K562 (cell line): ENCODE data around the gene RASEF. TPM values are rescaled to one million over a fixed set of nuclear protein-coding genes. Genes with fewer than 3 reads are reported as not detected.

Source experiments
- ATAC-seq: fragments of 200-7000 bp; cut with Tn5 transposase; 3 replicates; pipeline ENCODE4 v1.9.1; 2020; ENCODE audit warnings: moderate library complexity
- BruUV-seq: library from RNA; stranded (reverse); fragments of 400-500 nt; replicated peaks from 2 replicates; lab custom pipeline; 2021; lab: Mats Ljungman, UMichigan
- CTCF ChIA-PET: fragments of 300-600 bp; formaldehyde crosslinking; extraction: SDS; loops from one replicate; lab custom pipeline; 2021; ENCODE audit warnings: low intra/inter-chr PET ratio; lab: Yijun Ruan, JAX
- POLR2A ChIA-PET: fragments of 300-600, 350-650 bp; sonication (Branson Sonifier 250); formaldehyde crosslinking; extraction: SDS; loops from one replicate; lab custom pipeline; 2021; ENCODE audit warnings: antibody characterized with exemption, inconsistent platforms; lab: Yijun Ruan, JAX
- DNase-seq, 4 experiments: peaks; one replicate each; pipeline versions ENCODE4 v3.0.0 to v3.0.0-alpha.2; 2011 to 2018; ENCODE audit warnings: low spot score in 3 of 4, mixed read lengths in 3 of 4; ENCODE audit errors: extremely low read depth in 1 of 4
- FAIRE-seq: peaks from 2 replicates; lab custom pipeline; 2011; peaks lifted over from hg19 to GRCh38; lab: Jason Lieb, UNC
- H2AFZ ChIP-seq: 2 replicates; pipeline ENCODE4 v1.6.0; 2011; ENCODE audit warnings: low read depth, low read length, control low read depth, inconsistent platforms
- H3K27ac ChIP-seq: fragments of 200-600 bp; 3 replicates; pipeline ENCODE4 v1.8.0; 2011; ENCODE audit warnings: low read depth, mild to moderate bottlenecking, control low read depth, inconsistent platforms, low read length, moderate library complexity, mixed read lengths; ENCODE audit errors: extremely low read depth
- H3K27me3 ChIP-seq, 2 experiments: fragments of 300-600 bp in 1 of 2; 2 replicates in 1 of 2; 3 replicates in 1 of 2; pipeline versions ENCODE4 v1.6.0 to v1.8.0; 2011; ENCODE audit warnings: inconsistent platforms in 2 of 2, low read length in 2 of 2, mild to moderate bottlenecking in 1 of 2, mixed read lengths in 1 of 2, moderate library complexity in 1 of 2; ENCODE audit not compliant: control insufficient read depth in 2 of 2, insufficient read depth in 2 of 2
- H3K36me3 ChIP-seq: fragments of 300-600 bp; 3 replicates; pipeline ENCODE4 v1.8.0; 2011; ENCODE audit warnings: mild to moderate bottlenecking, low read length, inconsistent platforms; ENCODE audit not compliant: control insufficient read depth, insufficient read depth
- H3K4me1 ChIP-seq, 2 experiments: fragments of 200-600 bp in 1 of 2; replicated peaks in 1 of 2; 2 replicates in 1 of 2; 3 replicates in 1 of 2; pipeline versions ENCODE4 v1.5.1 to v1.8.0; 2011; ENCODE audit warnings: inconsistent platforms in 2 of 2, low read length in 2 of 2, mild to moderate bottlenecking in 1 of 2, mixed read lengths in 1 of 2, moderate library complexity in 1 of 2; ENCODE audit not compliant: control insufficient read depth in 2 of 2, insufficient read depth in 2 of 2
- H3K4me2 ChIP-seq: 2 replicates; pipeline ENCODE4 v1.6.1; 2011; ENCODE audit warnings: low read length, control low read depth, inconsistent platforms, mixed read lengths; ENCODE audit not compliant: insufficient read depth
- H3K4me3 ChIP-seq: fragments of 200-600 bp; sonication (generic), shearing (Covaris generic); 2 replicates; pipeline ENCODE4 v1.5.1; 2016; ENCODE audit warnings: control low read depth, inconsistent platforms
- H3K79me2 ChIP-seq: fragments of 200-600 bp; 3 replicates; pipeline ENCODE4 v1.8.0; 2011; ENCODE audit warnings: low read length, inconsistent platforms; ENCODE audit not compliant: control insufficient read depth, insufficient read depth
- H3K9ac ChIP-seq, 2 experiments: 2 replicates each; pipeline versions ENCODE4 v1.6.0 to v1.6.1; 2011; ENCODE audit warnings: low read depth in 2 of 2, low read length in 2 of 2, control low read depth in 1 of 2, inconsistent platforms in 1 of 2, mild to moderate bottlenecking in 1 of 2, mixed read lengths in 1 of 2; ENCODE audit not compliant: insufficient read depth in 1 of 2
- H3K9me1 ChIP-seq: one replicate; pipeline ENCODE4 v1.6.0; 2011; ENCODE audit warnings: inconsistent platforms, mild to moderate bottlenecking, low read length, moderate library complexity; ENCODE audit not compliant: control insufficient read depth, insufficient read depth
- H3K9me3 ChIP-seq: replicated peaks from 2 replicates; pipeline ENCODE4 v1.5.1; 2011; ENCODE audit warnings: low read depth, low read length, inconsistent platforms; ENCODE audit not compliant: control insufficient read depth, insufficient read depth
- H4K20me1 ChIP-seq: replicated peaks from 2 replicates; pipeline ENCODE4 v1.6.1; 2011; ENCODE audit warnings: low read length, inconsistent platforms, mixed read lengths; ENCODE audit not compliant: control insufficient read depth, insufficient read depth
- BRD4 ChIP-seq: fragments of 200-600 bp; sonication (generic); IDR thresholded peaks from 2 replicates; pipeline ENCODE4 v1.6.1; 2017; ENCODE audit warnings: inconsistent platforms
- CBX1 ChIP-seq: sonication (generic); IDR thresholded peaks from 2 replicates; pipeline ENCODE4 v1.6.1; 2016; ENCODE audit warnings: antibody characterized with exemption, low read depth, mild to moderate bottlenecking
- EP300 ChIP-seq: IDR thresholded peaks from 2 replicates; pipeline ENCODE4 v1.6.1; 2012; ENCODE audit warnings: low read length, improper control_type of control experiment
- MCM2 ChIP-seq: fragments of 450-650 bp; IDR thresholded peaks from 2 replicates; pipeline ENCODE4 v1.6.1; 2017; ENCODE audit warnings: low read depth, mild to moderate bottlenecking
- NFIC ChIP-seq: fragments of 450-650 bp; IDR thresholded peaks from 2 replicates; pipeline ENCODE4 v1.6.1; 2017; ENCODE audit warnings: mild to moderate bottlenecking, inconsistent platforms
- NFIX ChIP-seq: fragments of 250-450 bp; sonication (Bioruptor Pico); IDR thresholded peaks from 2 replicates; pipeline ENCODE4 v1.4.0; 2020; ENCODE audit warnings: low read depth, mild to moderate bottlenecking, moderate library complexity
- SMAD1 ChIP-seq: fragments of 150-350 bp; IDR thresholded peaks from 2 replicates; pipeline ENCODE4 v1.6.1; 2014; ENCODE audit warnings: low read length, low read depth; ENCODE audit not compliant: partially characterized antibody
- WGBS: fragments of 100-300 bp; shearing (Covaris generic); methylation state at CpG from one replicate; pipeline ENCODE4 v1.1.6; 2016; ENCODE audit warnings: low coverage, mixed read lengths; ENCODE audit not compliant: insufficient coverage; ENCODE audit errors: missing lambda C conversion rate; 5-methylcytosine and 5-hydroxymethylcytosine counted together
- in situ Hi-C: fragments of 300-500 bp; cut with MboI; formaldehyde crosslinking; loops from 4 replicates; pipeline ENCODE4 v1.15.0; 2018; ENCODE audit warnings: inconsistent platforms, mixed read lengths
- intact Hi-C: fragments of 100-400 bp; cut with micrococcal nuclease; formaldehyde crosslinking; loops from 2 replicates; pipeline ENCODE4 v1.14.2; 2022
- polyA plus RNA-seq, 8 experiments: library from polyadenylated mRNA; depleted of rRNA in 4 of 8; stranded (reverse) in 5 of 8; unstranded in 3 of 8; fragments of >200 nt; fragmentation: Nextera tagmentation in 2 of 8; fragmentation: Illumina TruSeq in 1 of 8; extraction: Ambion mirVana in 2 of 8; extraction: Trizol in 1 of 8; gene quantifications; 2 replicates each; pipeline versions ENCODE4 v1.2.1 to v1.2.3, GENCODE V29; 2011 to 2014; ENCODE audit warnings: inconsistent platforms in 1 of 8, missing spikeins in 1 of 8
- total RNA-seq, 7 experiments: library from RNA; depleted of rRNA in 6 of 7; stranded (reverse); fragments of >200 nt in 6 of 7; fragmentation: Illumina TruSeq in 2 of 7; extraction: Trizol in 2 of 7; gene quantifications; 2 replicates each; pipeline versions ENCODE4 v1.2.1 to v1.2.3, GENCODE V29; 2011 to 2021; ENCODE audit warnings: low replicate concordance in 1 of 7
- TF ChIP-seq, protein P1 (sequence below): sonication (generic); formaldehyde crosslinking; IDR thresholded peaks from 2 replicates; pipeline ENCODE4 v1.8.0; 2022; ENCODE audit warnings: mild to moderate bottlenecking, missing genetic modification reagents

RASEF gene
- total and polyA plus RNA-seq, 9 of the 15 experiments (the other 6 are each of a cell fraction or from before 2014, with no cell fraction given): 0.01 to 0.18 (median 0.11) TPM; not detected in 4

DNA sequence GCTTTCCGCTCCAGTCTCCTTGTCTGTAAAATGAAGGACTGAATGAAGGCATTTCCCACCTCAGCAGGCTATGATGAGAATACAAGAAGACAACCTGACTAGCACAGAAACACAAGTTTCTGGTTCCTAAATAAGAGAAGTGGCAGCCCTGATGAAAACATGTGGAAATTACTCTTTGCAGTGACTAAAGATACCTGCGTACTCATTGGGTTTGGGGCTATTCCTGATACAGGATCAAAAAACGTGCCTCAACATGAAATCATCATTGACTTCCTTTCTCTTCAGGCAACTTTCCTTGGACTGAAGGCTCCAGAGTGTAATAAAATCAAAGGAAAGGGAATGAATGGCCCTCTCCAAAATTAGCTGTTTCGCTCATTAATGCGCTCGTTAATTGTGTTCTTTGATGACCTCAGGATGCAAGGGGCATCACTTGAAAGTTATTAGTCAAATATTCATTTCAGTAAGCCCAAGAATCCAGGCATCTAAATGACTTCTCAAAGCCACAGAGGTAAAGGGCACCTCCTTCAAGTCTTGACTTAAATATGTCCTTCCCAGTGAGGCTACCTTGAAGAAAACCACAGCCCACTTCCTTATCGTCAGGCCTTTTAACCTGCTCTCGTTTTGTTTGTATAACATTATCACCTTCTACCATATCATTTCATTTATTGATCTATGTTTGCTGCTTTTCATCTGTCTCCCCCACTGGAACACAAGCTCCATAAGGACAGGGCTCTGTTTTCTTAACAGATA lies 68.9 kb downstream of the RASEF start:
- Histone ChIP-seq H4K20me1 (no peaks in the 10 kb centered on the region), H3K4me1 (no peaks in the 10 kb centered on the region), H3K9me3 (no peaks in the 10 kb centered on the region), H3K27me3 (no peaks in the 10 kb centered on the region), H3K79me2 (no peaks in the 10 kb centered on the region), H3K4me3 (no peak overlapping the region), H3K4me2 (no peak overlapping the region), H3K9ac (no peak overlapping the region), H3K9me1 (no peaks in the 10 kb centered on the region), H3K27ac (no peak overlapping the region), H2AFZ (no peak overlapping the region), H3K36me3 (no peaks in the 10 kb centered on the region)
- intact Hi-C loops (no loop called here), in situ Hi-C loops (no loop called here)
- no TSS peak for BruUV-seq
- ChIA-PET POLR2A (no interaction called here), CTCF (no interaction called here)
- DNase-seq: no peak
- TF ChIP-seq BRD4 (no peak), MCM2 (no peak)
- TF ChIP-seq, protein P1, sequence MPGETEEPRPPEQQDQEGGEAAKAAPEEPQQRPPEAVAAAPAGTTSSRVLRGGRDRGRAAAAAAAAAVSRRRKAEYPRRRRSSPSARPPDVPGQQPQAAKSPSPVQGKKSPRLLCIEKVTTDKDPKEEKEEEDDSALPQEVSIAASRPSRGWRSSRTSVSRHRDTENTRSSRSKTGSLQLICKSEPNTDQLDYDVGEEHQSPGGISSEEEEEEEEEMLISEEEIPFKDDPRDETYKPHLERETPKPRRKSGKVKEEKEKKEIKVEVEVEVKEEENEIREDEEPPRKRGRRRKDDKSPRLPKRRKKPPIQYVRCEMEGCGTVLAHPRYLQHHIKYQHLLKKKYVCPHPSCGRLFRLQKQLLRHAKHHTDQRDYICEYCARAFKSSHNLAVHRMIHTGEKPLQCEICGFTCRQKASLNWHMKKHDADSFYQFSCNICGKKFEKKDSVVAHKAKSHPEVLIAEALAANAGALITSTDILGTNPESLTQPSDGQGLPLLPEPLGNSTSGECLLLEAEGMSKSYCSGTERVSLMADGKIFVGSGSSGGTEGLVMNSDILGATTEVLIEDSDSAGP (CRISPR knock-in tag): no peak
- ATAC-seq: no peak
- no peak for FAIRE-seq
- whole genome bisulfite sequencing: 0% methylated on average over 8 of the region's 8 CpGs

DNA sequence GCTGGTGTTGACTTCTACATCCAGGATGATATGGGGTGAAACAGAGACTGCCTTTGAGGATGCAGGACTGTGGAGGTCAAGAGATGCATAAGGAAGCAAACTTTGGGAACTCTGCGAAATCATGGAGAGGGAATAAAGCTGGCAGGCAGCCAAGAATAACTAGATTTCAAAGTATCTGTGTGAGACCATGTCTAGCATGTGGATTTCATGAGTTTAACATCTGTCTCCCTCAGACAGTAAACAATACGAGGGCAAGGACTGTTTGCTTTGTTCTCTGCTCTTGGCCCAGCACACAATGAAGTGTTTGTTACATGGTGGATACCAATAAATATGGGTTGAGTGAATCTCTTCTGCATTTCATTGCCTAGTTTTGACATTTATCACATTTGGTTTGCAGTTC lies 71.3 kb downstream of the RASEF start:
- Histone ChIP-seq H3K9me3 (no peaks in the 10 kb centered on the region), H3K4me1 (no peaks in the 10 kb centered on the region), H3K79me2 (no peaks in the 10 kb centered on the region), H4K20me1 (no peaks in the 10 kb centered on the region), H3K4me3 (no peak overlapping the region), H2AFZ (no peak overlapping the region), H3K9me1 (no peaks in the 10 kb centered on the region), H3K36me3 (no peaks in the 10 kb centered on the region), H3K9ac (no peak overlapping the region), H3K4me2 (no peak overlapping the region), H3K27me3 (no peaks in the 10 kb centered on the region), H3K27ac (no peak overlapping the region)
- no peak for TF ChIP-seq SMAD1
- TF ChIP-seq EP300: no peak
- TF ChIP-seq NFIC: peak; percentile 80
- no peak for TF ChIP-seq CBX1
- TF ChIP-seq NFIX (CRISPR knock-in tag): peak; percentile 65
- DNase-seq (no peak), ATAC-seq (no peak), FAIRE-seq (no peak)
- ChIA-PET POLR2A (no interaction called here), CTCF (no interaction called here)
- intact Hi-C loops: no loop called here
- 4% methylated on average over 2 of the region's 2 CpGs for WGBS
- BruUV-seq: no TSS peak
- in situ Hi-C loops: no loop called here
